ENCODE measurements around the gene MANBA.
"Not testable (repeated sequence)": the region's sequence is repeated elsewhere in the genome, so short reads cannot be mapped to it uniquely, and the experiment has no call there.

The MANBA gene

DNA sequence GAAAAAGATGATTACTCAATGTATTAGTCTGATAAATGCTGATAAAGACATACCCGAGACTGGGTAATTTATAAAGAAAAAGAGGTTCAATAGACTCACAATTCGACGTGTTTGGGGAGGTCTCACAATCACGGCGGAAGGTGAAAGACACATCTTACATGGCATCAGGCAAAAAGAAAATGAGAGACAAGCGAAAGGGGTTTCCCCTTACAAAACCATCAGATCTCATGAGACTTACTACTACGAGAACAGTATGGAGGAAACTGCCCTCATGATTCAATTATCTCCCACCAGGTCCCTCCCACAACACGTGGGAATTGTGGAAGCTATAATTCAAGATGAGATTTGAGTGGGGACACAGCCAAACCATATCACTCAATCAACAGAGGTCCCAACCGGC, 141.7 kb downstream of the MANBA start:
- DNase-seq, result not testable (repeated sequence)

DNA sequence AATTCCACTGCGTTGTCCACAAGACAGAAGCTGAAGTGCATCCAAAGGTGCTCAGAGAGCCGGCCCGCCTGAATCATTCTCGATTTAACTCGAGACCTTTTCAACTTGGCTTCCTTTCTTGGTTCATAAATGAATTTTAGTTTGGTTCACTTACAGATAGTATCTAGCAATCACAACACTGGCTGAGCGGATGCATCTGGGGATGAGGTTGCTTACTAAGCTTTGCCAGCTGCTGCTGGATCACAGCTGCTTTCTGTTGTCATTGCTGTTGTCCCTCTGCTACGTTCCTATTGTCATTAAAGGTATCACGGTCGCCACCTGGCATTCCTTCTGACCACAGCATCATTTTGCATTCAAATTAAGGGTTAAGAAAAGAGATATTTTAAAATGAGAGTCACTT, 144.1 kb downstream of the MANBA start:
- DNase-seq, result no peak

DNA sequence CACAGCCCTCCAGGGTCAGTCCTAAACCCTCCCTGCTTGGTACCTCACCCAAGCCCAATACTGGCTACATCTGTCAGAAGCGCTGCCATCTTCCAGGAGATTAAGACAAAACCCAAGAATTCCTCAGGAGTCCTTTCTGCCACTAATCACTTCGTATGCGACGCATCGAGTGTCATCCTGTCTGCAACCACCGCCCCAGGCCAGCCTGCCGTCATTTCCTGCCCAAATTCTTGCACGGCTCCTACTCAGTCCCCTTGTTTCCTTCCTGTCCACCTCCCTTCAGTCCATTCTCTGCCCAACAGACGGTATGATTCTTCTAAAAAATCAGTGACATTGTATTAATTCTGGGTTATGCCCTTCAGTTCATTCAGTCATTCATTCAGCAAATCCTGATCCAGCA, 146.0 kb downstream of the MANBA start:
- DNase-seq, result no peak

DNA sequence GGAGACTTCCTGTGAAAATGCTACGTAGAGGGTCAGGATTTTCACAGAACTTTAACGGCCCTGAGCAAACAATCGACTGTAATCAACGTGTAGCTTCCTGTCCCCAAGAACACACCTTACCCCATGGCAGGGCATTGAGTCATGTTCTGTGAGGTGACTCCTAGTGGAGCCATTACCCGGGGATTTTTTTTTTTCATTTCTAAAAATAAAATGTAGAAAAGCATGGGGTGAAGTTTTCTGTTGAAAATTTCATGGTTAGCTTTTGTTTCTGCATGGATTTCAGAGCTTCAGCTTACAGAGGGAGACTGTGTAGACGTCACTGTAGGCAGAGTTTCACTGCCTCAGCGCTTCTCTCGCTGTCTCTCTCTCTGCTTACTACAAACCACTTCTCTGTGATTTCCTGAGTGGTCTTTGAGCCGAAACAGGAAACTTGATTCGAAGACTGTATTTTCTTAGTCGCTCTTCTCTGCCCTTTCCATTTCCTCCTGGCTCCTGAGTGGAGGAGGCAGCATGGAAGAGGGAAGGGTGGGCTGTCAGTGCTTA, 147.9 kb downstream of the MANBA start:
- DNase-seq, result no peak

DNA sequence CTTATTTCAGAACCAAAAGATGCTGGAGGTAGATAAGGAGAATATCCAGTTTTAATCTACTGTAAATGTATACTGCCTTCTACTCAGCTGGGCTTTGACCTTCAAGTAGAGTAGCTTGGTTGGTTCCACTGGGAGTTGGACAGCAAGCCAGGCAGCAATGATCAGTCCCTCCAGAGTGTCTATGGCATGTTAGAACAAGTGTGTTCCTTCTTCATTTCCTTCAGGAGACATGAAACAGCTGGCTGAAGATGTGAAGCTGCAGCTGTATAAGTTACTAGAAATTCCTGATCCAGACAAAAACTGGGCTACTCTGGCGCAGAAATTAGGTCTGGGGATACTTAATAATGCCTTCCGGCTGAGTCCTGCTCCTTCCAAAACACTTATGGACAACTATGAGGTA, 148.6 kb downstream of the MANBA start:
- no peak for DNase-seq

DNA sequence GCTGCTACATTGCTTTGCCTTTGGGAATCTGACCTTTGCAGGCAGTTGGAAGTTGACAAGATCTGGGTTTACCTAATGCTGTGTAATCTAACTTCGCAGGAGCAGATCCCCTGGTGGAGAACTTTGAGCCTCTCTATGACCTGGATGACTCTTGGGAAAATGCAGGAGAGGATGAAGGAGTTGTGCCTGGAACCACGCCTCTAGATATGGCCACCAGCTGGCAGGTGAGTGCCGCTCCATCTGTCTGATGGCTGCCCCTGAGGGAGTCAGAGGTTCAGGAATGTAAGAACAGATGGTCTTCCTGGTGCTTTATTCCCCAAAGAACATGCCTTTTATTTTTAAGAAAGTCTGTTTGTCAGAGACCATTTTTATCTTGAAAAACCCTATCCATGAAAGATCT, 150.3 kb downstream of the MANBA start:
- no peak for DNase-seq

DNA sequence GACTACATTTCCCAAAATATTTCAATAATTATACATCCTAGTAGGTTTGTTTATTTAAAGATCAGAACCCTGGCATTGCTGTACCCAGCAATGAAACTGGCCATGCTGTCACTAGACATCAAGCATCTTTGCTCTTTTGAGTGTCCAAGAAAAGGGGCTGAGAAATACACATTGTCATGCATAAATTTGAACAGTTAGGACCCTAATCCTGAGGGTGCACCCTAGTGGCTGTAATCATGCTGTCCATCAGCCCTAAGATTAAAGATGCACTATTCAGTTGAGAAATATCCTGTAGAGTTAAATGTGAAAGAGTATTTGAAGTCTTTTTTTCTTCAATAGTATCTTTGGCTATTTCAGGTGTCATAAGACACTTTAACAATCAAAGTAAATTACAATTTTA, 150.8 kb downstream of the MANBA start:
- peak; percentile 59 for DNase-seq

DNA sequence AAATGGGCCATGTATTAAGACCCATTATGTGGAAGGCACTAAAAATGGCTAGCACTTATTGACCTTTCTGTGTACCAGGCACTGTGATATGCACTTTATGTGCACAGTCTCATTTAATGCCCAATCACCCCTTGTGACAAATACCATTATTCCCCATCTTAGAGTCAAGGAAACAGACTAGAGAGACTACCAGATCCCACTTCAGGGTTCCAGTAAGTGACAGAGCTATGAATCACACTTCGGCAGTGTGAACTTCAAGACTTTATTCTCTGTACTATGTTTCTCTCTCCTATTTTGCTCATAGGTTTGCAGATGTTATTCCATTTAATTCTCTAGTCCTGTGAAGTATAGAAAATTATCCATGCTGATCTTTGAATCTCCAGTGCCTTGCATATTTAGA, 152.6 kb downstream of the MANBA start:
- no peak for DNase-seq

DNA sequence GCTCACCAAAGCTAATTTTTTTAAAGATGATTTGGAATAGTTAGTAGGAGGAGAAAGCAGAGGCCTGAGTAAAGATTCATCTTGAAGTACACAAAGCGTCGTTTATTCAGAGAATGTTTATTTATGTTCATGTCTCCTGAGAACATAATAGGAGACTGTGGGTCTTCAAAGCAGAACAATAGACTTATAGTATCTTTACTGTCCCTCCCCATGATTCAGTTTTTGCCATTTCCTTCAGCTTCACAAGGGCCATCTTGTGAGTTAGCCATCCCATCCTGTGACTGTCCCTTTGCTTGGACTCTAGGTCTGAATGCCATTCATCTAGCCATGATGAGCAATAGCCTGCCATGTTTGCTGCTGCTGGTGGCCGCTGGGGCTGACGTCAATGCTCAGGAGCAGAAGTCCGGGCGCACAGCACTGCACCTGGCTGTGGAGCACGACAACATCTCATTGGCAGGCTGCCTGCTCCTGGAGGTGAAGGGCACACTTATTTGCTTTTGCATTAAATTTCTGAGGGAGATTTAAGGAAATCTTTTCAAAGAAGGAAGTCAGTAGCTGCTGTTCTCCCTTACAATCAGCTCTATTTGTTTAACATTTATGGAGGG, 153.8 kb downstream of the MANBA start:
- no peak for DNase-seq

DNA sequence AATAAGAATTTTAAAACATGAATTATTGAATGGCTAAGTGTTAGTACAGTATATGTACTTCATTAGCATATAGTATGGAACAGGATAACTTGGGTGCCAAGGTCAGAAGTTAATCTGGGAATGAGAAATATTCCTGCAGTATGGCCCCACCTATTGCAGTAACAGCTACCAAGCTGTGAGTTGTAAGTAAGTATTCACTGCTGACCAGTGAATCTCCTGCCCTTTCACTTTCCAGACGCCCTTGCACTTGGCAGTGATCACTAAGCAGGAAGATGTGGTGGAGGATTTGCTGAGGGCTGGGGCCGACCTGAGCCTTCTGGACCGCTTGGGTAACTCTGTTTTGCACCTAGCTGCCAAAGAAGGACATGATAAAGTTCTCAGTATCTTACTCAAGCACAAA, 154.5 kb downstream of the MANBA start:
- no peak for DNase-seq

DNA sequence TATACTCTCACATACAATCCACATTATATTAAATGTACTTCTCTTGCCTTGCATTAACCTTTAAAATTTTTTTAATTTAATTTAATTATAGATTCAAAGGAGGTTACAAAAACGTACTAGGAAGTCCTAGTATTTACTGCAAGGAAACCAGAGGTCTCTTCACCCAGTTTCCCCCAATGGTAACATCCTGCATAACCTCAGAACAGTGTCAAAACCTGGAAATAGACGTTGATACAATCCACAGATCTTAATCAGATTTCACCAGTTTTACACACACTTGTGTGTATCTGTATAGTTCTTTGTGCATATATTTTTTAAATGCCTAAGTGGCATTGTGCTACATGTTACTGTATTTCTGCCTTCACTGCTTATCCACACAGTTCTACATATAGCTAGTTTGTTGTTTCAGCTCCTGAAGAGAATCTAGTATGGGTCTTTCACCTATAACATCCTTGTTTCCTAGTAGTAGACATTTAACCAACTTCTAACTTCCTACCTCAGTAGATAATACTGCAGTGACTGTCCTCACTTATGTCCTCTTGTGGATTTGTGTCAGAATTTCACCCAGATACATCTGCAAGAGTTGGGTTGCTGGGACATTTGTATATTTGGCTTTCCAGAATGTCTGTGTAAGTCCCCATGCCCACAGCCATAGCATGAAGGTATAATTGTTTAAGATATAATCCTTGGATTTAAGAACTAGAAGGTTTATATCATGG, 156.4 kb downstream of the MANBA start:
- DNase-seq, result peak; percentile 29

DNA sequence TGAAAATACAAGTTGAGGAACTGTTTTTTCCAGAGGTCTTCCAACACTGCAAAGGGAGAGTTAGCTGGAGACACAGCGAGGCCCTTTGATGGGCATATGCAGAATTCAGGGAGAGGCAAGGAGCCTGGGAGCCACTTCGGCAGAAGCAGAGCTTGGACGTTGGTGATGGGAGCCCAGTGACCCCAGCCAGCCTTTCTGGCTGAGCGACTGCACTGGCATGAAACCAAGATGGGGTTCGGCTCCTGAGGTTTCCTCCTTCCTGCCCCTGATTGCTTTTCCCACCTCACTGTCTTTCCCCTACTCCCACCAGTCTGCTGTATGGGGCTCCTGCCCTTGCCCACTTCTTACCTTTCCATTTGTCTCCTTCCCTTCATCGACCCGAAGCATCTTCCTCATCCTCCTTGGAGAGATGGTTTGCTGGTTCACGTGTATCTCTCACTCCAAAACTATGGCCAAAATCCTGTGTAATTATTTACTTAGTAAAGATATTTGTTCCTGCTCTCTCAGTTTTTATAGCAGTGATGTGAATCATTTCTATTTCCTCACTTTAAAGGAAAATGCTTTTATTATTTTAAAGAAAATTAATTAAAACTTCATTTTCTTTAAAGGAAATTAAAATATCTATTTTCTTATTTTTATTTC, 159.1 kb downstream of the MANBA start:
- no peak for DNase-seq

DNA sequence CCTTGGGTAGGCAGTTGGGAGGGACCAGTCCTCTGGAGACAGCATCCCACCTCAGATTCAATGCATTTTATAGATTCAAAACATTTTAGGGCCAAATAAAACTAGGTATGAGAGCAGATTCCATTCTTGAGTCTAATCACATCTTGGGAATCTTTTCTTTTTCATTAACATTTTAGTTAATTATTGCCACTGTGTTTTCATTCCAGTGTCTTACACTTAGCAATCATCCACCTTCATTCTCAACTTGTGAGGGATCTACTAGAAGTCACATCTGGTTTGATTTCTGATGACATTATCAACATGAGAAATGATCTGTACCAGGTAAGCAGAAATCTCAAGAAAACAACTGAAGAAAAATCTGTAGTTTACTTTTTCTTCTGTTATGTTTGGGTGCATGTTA, 160.1 kb downstream of the MANBA start:
- DNase-seq, result no peak

DNA sequence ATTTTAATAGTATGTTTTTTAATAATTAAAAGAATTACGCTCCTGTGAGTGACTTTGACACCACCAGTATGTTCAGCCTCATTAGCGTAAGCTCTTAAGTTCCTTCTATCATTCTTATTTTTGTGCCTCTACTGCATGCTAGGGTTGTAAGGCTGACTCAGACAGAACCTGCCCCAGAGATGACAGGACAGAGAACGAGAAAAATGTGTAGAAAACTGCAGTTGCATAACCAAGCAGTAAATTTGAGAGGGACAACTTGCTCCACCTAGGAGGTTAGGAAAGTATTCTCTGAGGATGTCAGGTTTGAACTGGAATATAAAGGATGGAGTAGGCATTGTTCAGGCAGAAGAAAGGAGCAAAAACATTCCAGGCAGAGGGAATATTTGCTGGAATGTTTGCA, 160.9 kb downstream of the MANBA start:
- DNase-seq, result no peak

DNA sequence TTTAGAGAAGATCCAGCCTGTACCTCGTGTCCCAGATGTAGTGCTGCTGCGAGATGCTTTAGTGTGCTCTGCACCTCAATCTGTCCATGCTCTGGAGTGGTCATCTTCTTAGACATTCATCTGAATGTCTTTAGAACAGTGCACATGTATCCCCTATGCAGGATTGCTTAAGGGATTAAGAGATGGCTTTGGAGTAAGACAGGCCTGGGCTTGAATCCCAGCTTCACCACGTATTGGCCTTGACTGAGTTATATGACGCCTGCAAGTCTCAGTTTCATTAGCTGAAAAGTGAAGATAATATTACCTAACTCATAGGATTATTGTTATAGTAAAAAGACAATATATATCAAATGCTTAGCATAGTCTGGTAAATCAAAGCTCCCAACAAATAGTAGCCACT, 161.3 kb downstream of the MANBA start:
- DNase-seq, result no peak

DNA sequence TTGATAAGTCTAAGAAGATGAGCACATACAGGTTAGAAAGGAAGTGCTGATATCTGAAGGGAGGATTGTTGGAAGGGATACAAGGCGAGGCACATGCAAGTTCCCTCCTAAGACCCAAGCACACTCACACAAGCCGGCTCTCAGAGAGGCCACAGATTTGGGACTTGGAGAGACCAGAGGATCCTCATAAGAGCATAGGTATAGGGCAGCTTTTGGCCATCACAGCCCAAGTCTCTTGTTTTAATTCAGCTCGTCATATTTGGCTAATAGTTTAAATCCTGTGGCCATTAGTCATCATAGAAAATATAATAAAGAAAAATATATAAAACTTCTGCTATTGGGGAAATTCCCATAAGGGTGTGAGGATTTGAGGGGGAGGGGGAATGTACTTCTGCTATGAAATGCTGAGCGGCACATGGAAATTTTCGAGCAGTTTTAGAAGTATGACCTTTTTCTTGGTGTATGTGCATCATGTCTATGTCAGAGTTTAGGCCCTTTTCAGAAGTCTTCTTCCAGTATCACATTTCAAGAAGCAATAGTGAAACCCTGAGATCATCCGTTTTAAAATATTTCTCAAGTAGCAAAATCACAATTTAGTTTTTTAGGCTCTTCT, 161.9 kb downstream of the MANBA start:
- no peak for DNase-seq

DNA sequence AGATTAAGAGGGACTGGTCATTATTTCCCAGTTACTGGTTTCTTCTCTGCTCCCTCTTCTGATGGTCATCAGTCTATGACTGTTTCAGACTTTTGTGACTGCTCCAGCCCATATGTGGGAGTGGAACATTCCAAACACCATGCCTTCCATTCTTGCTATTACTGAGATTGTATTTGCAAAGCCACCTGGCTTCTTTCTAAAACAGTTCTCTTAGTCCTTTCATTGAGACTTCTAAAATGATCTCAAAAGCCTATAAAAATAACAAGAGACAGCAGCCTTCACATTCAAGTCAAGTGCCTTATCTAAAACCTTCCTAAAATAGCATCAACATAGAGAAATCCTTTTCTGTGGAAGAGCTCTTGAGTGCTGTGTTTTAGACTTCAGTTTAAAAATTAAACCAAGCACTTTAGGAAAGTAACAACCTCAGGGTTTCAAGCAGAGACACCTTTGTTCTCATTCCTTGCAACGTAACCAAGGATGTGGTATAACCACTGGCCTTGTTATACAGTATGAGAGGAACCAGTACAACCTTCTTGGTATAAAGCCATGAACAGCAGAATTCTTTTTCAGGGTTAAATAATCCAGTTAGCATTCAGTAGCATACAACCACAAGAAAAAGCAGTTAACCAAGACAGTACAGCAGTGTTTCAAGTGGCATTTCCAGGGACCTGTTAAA, 162.5 kb downstream of the MANBA start:
- DNase-seq, result no peak

DNA sequence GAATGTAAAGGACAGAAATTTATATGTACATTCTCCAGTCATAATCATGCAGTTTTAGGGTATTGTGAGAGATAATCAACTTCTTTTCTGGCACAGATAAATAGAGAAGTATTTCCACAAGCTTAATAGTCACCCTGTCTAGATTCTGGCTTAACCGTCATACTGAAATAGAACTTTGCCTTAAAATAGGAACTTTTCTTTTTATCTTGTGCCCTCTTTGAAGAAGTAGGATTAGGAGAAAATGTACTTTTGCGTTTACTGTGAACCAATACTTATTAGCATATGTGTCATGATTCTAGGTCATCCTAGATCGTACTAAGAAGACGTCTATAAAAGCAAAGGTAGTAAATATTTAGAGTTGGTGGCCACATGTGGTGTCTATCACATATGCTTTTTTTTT, 164.2 kb downstream of the MANBA start:
- DNase-seq, result no peak

DNA sequence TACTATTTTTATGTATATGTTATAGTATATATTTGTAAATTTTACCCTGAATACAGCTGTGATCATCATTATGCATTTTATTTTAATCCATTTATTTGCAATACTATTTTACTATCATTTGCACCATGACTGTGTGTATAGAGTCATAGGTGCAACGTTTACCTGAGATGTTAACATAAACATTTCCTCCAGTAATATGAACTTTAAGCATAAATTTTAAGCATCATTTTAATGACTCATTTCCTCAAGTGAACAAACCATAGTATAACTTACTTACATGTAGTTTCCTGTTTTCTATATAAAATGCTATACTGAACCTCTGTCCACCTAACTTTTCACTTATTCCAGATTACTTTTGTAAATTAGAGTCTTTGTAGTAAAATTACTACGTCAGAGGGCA, 166.8 kb downstream of the MANBA start:
- no peak for DNase-seq

DNA sequence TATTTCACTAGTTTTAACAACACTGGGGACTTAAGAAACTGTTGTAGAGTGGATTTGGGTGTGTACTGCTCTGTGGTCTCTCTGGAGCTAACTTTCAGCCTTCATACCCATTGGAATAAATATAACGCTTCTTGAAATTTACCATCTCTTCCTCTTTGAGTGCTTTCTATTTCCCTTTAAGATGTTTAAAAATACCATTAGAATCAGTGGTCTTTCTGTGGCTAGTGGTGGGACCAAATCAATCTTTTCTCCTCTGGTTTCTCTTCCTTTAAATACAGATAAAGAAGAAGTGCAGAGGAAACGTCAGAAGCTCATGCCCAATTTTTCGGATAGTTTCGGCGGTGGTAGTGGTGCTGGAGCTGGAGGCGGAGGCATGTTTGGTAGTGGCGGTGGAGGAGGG, 167.6 kb downstream of the MANBA start:
- DNase-seq, result no peak

DNA sequence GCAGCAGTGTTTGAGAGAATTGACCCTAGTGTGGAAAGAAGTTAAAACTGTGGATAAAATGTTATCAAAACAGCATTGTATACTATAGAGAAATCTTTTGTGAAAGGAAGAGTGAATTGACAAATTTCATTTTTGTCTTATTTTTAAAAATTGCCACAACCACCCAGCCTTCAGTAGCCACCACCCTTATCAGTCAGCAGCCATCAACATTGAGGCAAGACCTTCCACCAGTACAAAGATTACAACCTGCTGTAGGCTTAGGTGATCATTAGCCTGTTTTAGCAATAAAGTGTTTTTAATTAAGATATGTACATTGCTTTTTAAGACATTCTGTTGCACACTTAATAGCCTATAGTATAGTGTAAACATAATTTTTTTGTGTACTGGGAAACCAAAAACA, 168.5 kb downstream of the MANBA start:
- DNase-seq, result peak; percentile 56

DNA sequence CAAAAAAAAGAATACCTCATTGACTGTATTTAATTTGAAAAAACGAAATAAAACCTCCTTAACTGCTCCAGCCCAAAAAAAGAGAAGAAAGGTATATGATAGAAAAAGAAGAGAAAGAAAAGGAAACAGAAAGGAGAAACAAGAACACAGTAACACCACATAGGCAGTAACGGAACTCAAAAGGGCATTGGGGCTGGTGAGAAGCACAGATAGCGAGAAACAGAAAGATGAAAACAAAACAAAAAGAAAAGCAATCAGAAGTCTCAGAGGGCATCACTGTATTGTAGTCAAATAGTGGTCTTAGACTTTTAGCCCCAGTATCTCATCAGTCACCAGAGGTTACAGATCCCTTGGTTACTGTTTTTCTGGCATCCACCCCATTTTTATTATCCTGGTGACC, 171.0 kb downstream of the MANBA start:
- no peak for DNase-seq

DNA sequence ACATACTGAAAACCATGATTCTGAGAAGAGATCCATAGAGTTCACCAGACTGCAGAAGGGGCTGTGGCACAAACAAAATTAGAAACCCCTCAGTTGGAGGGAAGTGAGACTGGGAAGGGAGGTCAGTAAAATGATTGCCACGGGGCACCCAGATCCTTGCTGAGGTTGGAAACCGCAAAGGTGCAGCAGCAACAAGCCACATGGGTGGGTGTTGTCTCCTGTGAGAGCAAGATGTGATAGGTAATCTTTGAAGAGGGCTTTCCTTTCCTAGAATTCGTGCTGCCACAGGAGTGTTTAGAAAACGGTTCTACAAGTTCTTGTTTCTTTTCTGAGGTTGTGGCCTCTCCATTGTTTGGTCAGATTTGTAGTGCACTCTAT, 174.1 kb downstream of the MANBA start:
- no peak for DNase-seq

All from hematopoietic multipotent progenitor cell treated with erythropoietin and hydrocortisone succinate and interleukin-3 and kit ligand, for 4 days (in vitro differentiated cells).